BJ (cell line): ENCODE data around the gene MRTO4. TPM values are rescaled to one million over a fixed set of nuclear protein-coding genes. Genes with fewer than 3 reads are reported as not detected.
"Not testable (repeated sequence)": the region's sequence is repeated elsewhere in the genome, so short reads cannot be mapped to it uniquely, and the experiment has no call there.

ENCODE experiments used
- CTCF ChIA-PET: fragments of 350-600 bp; formaldehyde crosslinking; extraction: SDS; loops from one replicate; lab custom pipeline; 2021; ENCODE audit warnings: antibody characterized with exemption, inconsistent platforms; lab: Yijun Ruan, JAX
- POLR2A ChIA-PET: fragments of 300-600 bp; sonication (Branson Sonifier 250); formaldehyde crosslinking; extraction: SDS; loops from one replicate; lab custom pipeline; 2021; ENCODE audit warnings: antibody characterized with exemption; lab: Charles Lee
- DNase-seq: peaks from one replicate; pipeline ENCODE4 v3.0.0-alpha.2; 2011; ENCODE audit warnings: low read depth
- H3K27me3 ChIP-seq: 2 replicates; pipeline ENCODE4 v1.6.0; 2011; ENCODE audit warnings: low read length; ENCODE audit not compliant: control insufficient read depth, insufficient read depth
- H3K36me3 ChIP-seq: 2 replicates; pipeline ENCODE4 v1.5.1; 2011; ENCODE audit warnings: low read length; ENCODE audit not compliant: control insufficient read depth, insufficient read depth
- H3K4me3 ChIP-seq: 2 replicates; pipeline ENCODE4 v1.5.1; 2011; ENCODE audit warnings: low read depth, mild to moderate bottlenecking, control low read depth, low read length
- CTCF ChIP-seq: IDR thresholded peaks from 2 replicates; pipeline ENCODE4 v1.5.1; 2011; ENCODE audit warnings: low read depth, mild to moderate bottlenecking, control low read depth, inconsistent platforms, low read length, moderate library complexity; ENCODE audit not compliant: insufficient read depth
- polyA plus RNA-seq: library from polyadenylated mRNA; depleted of rRNA; stranded (reverse); fragments of >200 nt; gene quantifications from 2 replicates; pipeline ENCODE4 v1.2.3, GENCODE V29; 2011

MRTO4 gene
- polyA plus RNA-seq, 1 experiment: 37.5 TPM

GRCh38 chr1:19209990-19210771 is 41.4 kb upstream of the MRTO4 start, which contains the start of gene UBR4:
UBR4 (minus strand) TSS chr1:19210266; CDS start chr1:19210248, 18 bp downstream.
- no peaks in the 10 kb centered on the region for H3K36me3 ChIP-seq
- TF ChIP-seq CTCF: no peak
- peak within 1 kb of the TSS; percentile 86 for H3K4me3 ChIP-seq
- ChIA-PET CTCF (interaction anchor here (0.8 to 1.1 kb wide), 3 partner anchors 11 to 32 kb away, joined by 3 read pairs; no protein-coding TSS in a partner anchor), POLR2A (no interaction called here)
- H3K27me3 ChIP-seq: no peaks in the 10 kb centered on the region
- peak; percentile 56 for DNase-seq

GRCh38 chr1:19210772-19211549 is 40.6 kb upstream of the MRTO4 start:
- no peaks in the 10 kb centered on the region for H3K36me3 ChIP-seq
- DNase-seq: no peak
- POLR2A ChIA-PET: no interaction called here
- CTCF ChIA-PET: interaction anchor here (0.7 to 1.1 kb wide), 4 partner anchors 11 to 136 kb away, joined by 3 read pairs; no protein-coding TSS in a partner anchor
- H3K27me3 ChIP-seq: no peaks in the 10 kb centered on the region
- no peak for TF ChIP-seq CTCF
- peak overlapping the region; percentile 86 for H3K4me3 ChIP-seq

- H3K36me3 ChIP-seq: no peaks in the 10 kb centered on the region; the same call in 1 of the 2 replicates
- no peaks in the 10 kb centered on the region for H3K27me3 ChIP-seq
- TF ChIP-seq CTCF: no peak
- ChIA-PET POLR2A (no interaction called here), CTCF (interaction anchor here (1.1 kb wide), 1 partner anchor 17 kb away, joined by 3 read pairs; no protein-coding TSS in a partner anchor)
- H3K4me3 ChIP-seq: no peak overlapping the region
- no peak for DNase-seq
Measured at GRCh38 chr1:19212167-19212566, 39.4 kb upstream of the MRTO4 start.

GRCh38 chr1:19213580-19213979 is 38.0 kb upstream of the MRTO4 start:
- ChIA-PET CTCF (no interaction called here), POLR2A (no interaction called here)
- DNase-seq: no peak
- TF ChIP-seq CTCF: no peak
- no peaks in the 10 kb centered on the region for H3K27me3 ChIP-seq
- no peaks in the 10 kb centered on the region; the same call in 1 of the 2 replicates for H3K36me3 ChIP-seq
- no peak overlapping the region for H3K4me3 ChIP-seq

GRCh38 chr1:19216585-19216984 is 35.0 kb upstream of the MRTO4 start:
- H3K36me3 ChIP-seq, H3K4me3 ChIP-seq, DNase-seq, H3K27me3 ChIP-seq, POLR2A ChIA-PET: not testable (repeated sequence)
- CTCF ChIA-PET: interaction anchor here (0.6 to 0.9 kb wide), 4 partner anchors 18 to 380 kb away, joined by 3 to 4 read pairs (median 3); a partner anchor contains a TSS
